AG04450 (cell line): ENCODE measurements around the gene PRRC2A. TPM values are rescaled to one million over a fixed set of nuclear protein-coding genes. Genes with fewer than 3 reads are reported as not detected.

Source experiments
- CTCF ChIA-PET: fragments of 300-600, 350-600 bp; formaldehyde crosslinking; extraction: SDS; loops from one replicate; lab custom pipeline; 2022; ENCODE audit warnings: antibody characterized with exemption, inconsistent platforms; lab: Charles Lee
- POLR2A ChIA-PET: fragments of 350-600 bp; formaldehyde crosslinking; extraction: SDS; loops from one replicate; lab custom pipeline; 2021; ENCODE audit warnings: antibody characterized with exemption, inconsistent platforms; lab: Yijun Ruan, JAX
- DNase-seq: peaks from one replicate; pipeline ENCODE4 v3.0.0-alpha.2; 2011; ENCODE audit warnings: low read depth, low spot score
- H3K27ac ChIP-seq: one replicate; pipeline ENCODE4 v1.5.1; 2012; ENCODE audit warnings: low read depth, low read length, control low read depth
- H3K27me3 ChIP-seq: one replicate; pipeline ENCODE4 v1.6.0; 2012; ENCODE audit warnings: low read length; ENCODE audit not compliant: control insufficient read depth, insufficient read depth
- H3K4me3 ChIP-seq: 2 replicates; pipeline ENCODE4 v1.5.1; 2011; ENCODE audit warnings: mild to moderate bottlenecking, low read depth, low read length, control low read depth
- H3K9me3 ChIP-seq: 2 replicates; pipeline ENCODE4 v1.5.1; 2012; ENCODE audit warnings: low read length; ENCODE audit not compliant: control insufficient read depth, insufficient read depth
- CTCF ChIP-seq: IDR thresholded peaks from 2 replicates; pipeline ENCODE4 v1.5.1; 2011; ENCODE audit warnings: low read depth, low read length, control low read depth, inconsistent platforms
- polyA plus RNA-seq: library from polyadenylated mRNA; depleted of rRNA; stranded (reverse); fragments of >200 nt; gene quantifications from 2 replicates; pipeline ENCODE4 v1.2.3, GENCODE V29; 2011

The PRRC2A gene
- polyA plus RNA-seq, 1 experiment: 24.8 TPM

GRCh38 chr6:31624070-31624469, 3.6 kb downstream of the PRRC2A start:
- H3K9me3 ChIP-seq: peaks cover 4% of the 10 kb centered on the region; the same call in 1 of the 2 replicates
- no peak for DNase-seq
- H3K4me3 ChIP-seq: no peak overlapping the region
- ChIA-PET CTCF (interaction anchor here (2.4 kb wide), 1 partner anchor 26 kb away, joined by 6 read pairs; no protein-coding TSS in a partner anchor), POLR2A (interaction anchor here (1.2 kb wide), 1 partner anchor 10 kb away, joined by 4 read pairs; no protein-coding TSS in a partner anchor)
- H3K27me3 ChIP-seq: no peaks in the 10 kb centered on the region
- TF ChIP-seq CTCF: no peak
- H3K27ac ChIP-seq: no peak overlapping the region

- no peaks in the 10 kb centered on the region for H3K9me3 ChIP-seq
- no peak overlapping the region for H3K27ac ChIP-seq
- no peaks in the 10 kb centered on the region for H3K27me3 ChIP-seq
- no peak overlapping the region for H3K4me3 ChIP-seq
- ChIA-PET CTCF (no interaction called here), POLR2A (no interaction called here)
- no peak for TF ChIP-seq CTCF
- DNase-seq: no peak
Observed at GRCh38 chr6:31626952-31627351, 6.4 kb downstream of the PRRC2A start.

GRCh38 chr6:31627690-31628287, 7.3 kb downstream of the PRRC2A start:
- ChIA-PET CTCF (no interaction called here), POLR2A (interaction anchor here (0.6 kb wide), 1 partner anchor 14 kb away, joined by 4 read pairs; no protein-coding TSS in a partner anchor)
- no peak overlapping the region for H3K27ac ChIP-seq
- DNase-seq: no peak
- H3K4me3 ChIP-seq: no peak overlapping the region
- no peaks in the 10 kb centered on the region for H3K9me3 ChIP-seq
- no peaks in the 10 kb centered on the region for H3K27me3 ChIP-seq
- no peak for TF ChIP-seq CTCF

GRCh38 chr6:31629014-31629413, 8.5 kb downstream of the PRRC2A start:
- Histone ChIP-seq H3K27ac (no peak overlapping the region), H3K9me3 (no peaks in the 10 kb centered on the region), H3K4me3 (no peak overlapping the region), H3K27me3 (no peaks in the 10 kb centered on the region)
- DNase-seq: no peak
- ChIA-PET CTCF (no interaction called here), POLR2A (no interaction called here)
- no peak for TF ChIP-seq CTCF

- POLR2A ChIA-PET: no interaction called here
- DNase-seq: no peak
- TF ChIP-seq CTCF: no peak
- H3K9me3 ChIP-seq: no peaks in the 10 kb centered on the region
- H3K4me3 ChIP-seq: no peak overlapping the region
- no peaks in the 10 kb centered on the region for H3K27me3 ChIP-seq
- H3K27ac ChIP-seq: no peak overlapping the region
- CTCF ChIA-PET: no interaction called here
Observed at GRCh38 chr6:31630177-31630934, 9.8 kb downstream of the PRRC2A start.
